HepG2 (cell line): ENCODE measurements around the gene LRP1B. TPM values are rescaled to one million over a fixed set of nuclear protein-coding genes. Genes with fewer than 3 reads are reported as not detected.

Experiments
- ATAC-seq: fragments of 200-7000 bp; cut with Tn5 transposase; 3 replicates; pipeline ENCODE4 v1.9.1; 2020; ENCODE audit warnings: mild to moderate bottlenecking, moderate library complexity
- BruUV-seq: library from RNA; stranded (reverse); fragments of 400-500 nt; replicated peaks from 2 replicates; lab custom pipeline; 2021; lab: Mats Ljungman, UMichigan
- CTCF ChIA-PET: fragments of 300-600 bp; formaldehyde crosslinking; extraction: SDS; loops from one replicate; lab custom pipeline; 2021; ENCODE audit warnings: low total read pairs, inconsistent platforms, low intra/inter-chr PET ratio; lab: Yijun Ruan, JAX
- POLR2A ChIA-PET: fragments of 350-600 bp; sonication (Branson Sonifier 250); formaldehyde crosslinking; loops from one replicate; lab custom pipeline; 2020; ENCODE audit warnings: antibody characterized with exemption, inconsistent platforms; lab: Yijun Ruan, JAX
- DNase-seq: peaks from one replicate; pipeline ENCODE4 v3.0.0-alpha.2; 2015; ENCODE audit warnings: low spot score
- FAIRE-seq: peaks from 3 replicates; lab custom pipeline; 2011; peaks lifted over from hg19 to GRCh38; lab: Jason Lieb, UNC
- H2AFZ ChIP-seq: one replicate; pipeline ENCODE4 v1.6.1; 2011; ENCODE audit warnings: low read length, inconsistent platforms
- H3K27ac ChIP-seq: fragments of 300-600 bp; 3 replicates; pipeline ENCODE4 v1.8.0; 2011; ENCODE audit warnings: mixed run types, mild to moderate bottlenecking, mixed read lengths, low read length, inconsistent platforms; ENCODE audit not compliant: insufficient read depth; ENCODE audit errors: extremely low read length
- H3K27me3 ChIP-seq, 2 experiments: fragments of 200-600 bp in 1 of 2; 2 replicates in 1 of 2; 3 replicates in 1 of 2; pipeline versions ENCODE4 v1.6.0 to v1.8.0; 2011; ENCODE audit warnings: low read length in 2 of 2, mild to moderate bottlenecking in 2 of 2, moderate library complexity in 2 of 2, inconsistent platforms in 1 of 2; ENCODE audit not compliant: insufficient read depth in 2 of 2, control insufficient read depth in 1 of 2
- H3K36me3 ChIP-seq, 2 experiments: fragments of 200-600 bp in 1 of 2; replicated peaks in 1 of 2; 2 replicates in 1 of 2; 3 replicates in 1 of 2; pipeline versions ENCODE4 v1.5.1 to v1.8.0; 2011; ENCODE audit warnings: low read length in 2 of 2, inconsistent platforms in 1 of 2; ENCODE audit not compliant: insufficient read depth in 2 of 2, control insufficient read depth in 1 of 2
- H3K4me1 ChIP-seq: 2 replicates; pipeline ENCODE4 v1.5.1; 2012; ENCODE audit warnings: low read length, inconsistent platforms; ENCODE audit not compliant: insufficient read depth
- H3K4me2 ChIP-seq: 2 replicates; pipeline ENCODE4 v1.6.0; 2011; ENCODE audit warnings: low read depth, low read length, inconsistent platforms
- H3K4me3 ChIP-seq, 3 experiments: fragments of 200-600 bp in 1 of 3; sonication (generic), shearing (Covaris generic) in 1 of 3; replicated peaks in 1 of 3; 2 replicates each; pipeline ENCODE4 v1.5.1; 2011 to 2016; ENCODE audit warnings: low read length in 3 of 3, inconsistent platforms in 2 of 3, low read depth in 2 of 3, mild to moderate bottlenecking in 2 of 3, control low read depth in 1 of 3, mixed read lengths in 1 of 3; ENCODE audit not compliant: insufficient read depth in 1 of 3
- H3K79me2 ChIP-seq: one replicate; pipeline ENCODE4 v1.6.1; 2011; ENCODE audit warnings: low read length, inconsistent platforms; ENCODE audit not compliant: insufficient read depth
- H3K9ac ChIP-seq: 2 replicates; pipeline ENCODE4 v1.6.0; 2011; ENCODE audit warnings: mild to moderate bottlenecking, low read depth, low read length, inconsistent platforms; ENCODE audit not compliant: insufficient read depth
- H3K9me3 ChIP-seq: 2 replicates; pipeline ENCODE4 v1.5.1; 2012; ENCODE audit warnings: mild to moderate bottlenecking, low read length
- H4K20me1 ChIP-seq: 2 replicates; pipeline ENCODE4 v1.6.0; 2011; ENCODE audit warnings: inconsistent platforms, mild to moderate bottlenecking, low read length, moderate library complexity; ENCODE audit not compliant: insufficient read depth
- NFE2 ChIP-seq: sonication (generic); formaldehyde crosslinking; IDR thresholded peaks from 2 replicates; pipeline ENCODE4 v1.4.0; 2020; ENCODE audit warnings: missing genetic modification reagents
- NFIB ChIP-seq: sonication (generic); formaldehyde crosslinking; IDR thresholded peaks from 2 replicates; pipeline ENCODE4 v1.9.0; 2021; ENCODE audit warnings: missing genetic modification reagents, mild to moderate bottlenecking, borderline replicate concordance
- ONECUT2 ChIP-seq: sonication (generic); formaldehyde crosslinking; IDR thresholded peaks from 2 replicates; pipeline ENCODE4 v1.4.0; 2020; ENCODE audit warnings: missing genetic modification reagents
- SP1 ChIP-seq, 2 experiments: fragments of 450-650 bp in 1 of 2; sonication (generic) in 1 of 2; formaldehyde crosslinking in 1 of 2; IDR thresholded peaks; 2 replicates each; pipeline versions ENCODE4 v1.4.0 to v1.6.1; 2016 to 2020; ENCODE audit warnings: missing genetic modification reagents in 1 of 2
- TMF1 ChIP-seq: sonication (generic); formaldehyde crosslinking; IDR thresholded peaks from 2 replicates; pipeline ENCODE4 v1.8.1; 2022; ENCODE audit warnings: low read depth, missing genetic modification reagents
- TSC22D2 ChIP-seq: sonication (generic); formaldehyde crosslinking; IDR thresholded peaks from 2 replicates; pipeline ENCODE4 v1.5.1; 2020; ENCODE audit warnings: missing genetic modification reagents, mild to moderate bottlenecking, borderline replicate concordance
- U2AF2 ChIP-seq: fragments of 200-400 bp; formaldehyde crosslinking; IDR thresholded peaks from 2 replicates; pipeline ENCODE4 v1.6.1; 2017; ENCODE audit warnings: low read depth, mild to moderate bottlenecking, low read length
- ZFP37 ChIP-seq: sonication (generic); formaldehyde crosslinking; IDR thresholded peaks from 2 replicates; pipeline ENCODE4 v1.4.0; 2020; ENCODE audit warnings: missing genetic modification reagents, borderline replicate concordance
- ZNF20 ChIP-seq: sonication (generic); formaldehyde crosslinking; IDR thresholded peaks from 2 replicates; pipeline ENCODE4 v1.4.0; 2020; ENCODE audit warnings: mild to moderate bottlenecking, moderate library complexity, missing genetic modification reagents
- ZNF260 ChIP-seq: sonication (generic); formaldehyde crosslinking; IDR thresholded peaks from 2 replicates; pipeline ENCODE4 v1.4.0; 2020; ENCODE audit warnings: missing genetic modification reagents, low read depth, mild to moderate bottlenecking, borderline replicate concordance
- ZNF75D ChIP-seq: sonication (generic); formaldehyde crosslinking; IDR thresholded peaks from 2 replicates; pipeline ENCODE4 v1.8.1; 2023; ENCODE audit warnings: missing genetic modification reagents, mild to moderate bottlenecking, borderline replicate concordance
- WGBS: methylation state at CpG from one replicate; pipeline ENCODE4 v1.1.6; 2017; ENCODE audit warnings: low lambda C conversion rate; 5-methylcytosine and 5-hydroxymethylcytosine counted together
- in situ Hi-C: cut with HindIII; loops from 2 replicates; pipeline ENCODE4 v1.10.0; 2017; ENCODE audit warnings: low pct_unique_long_range_greater_than_20kb; ENCODE audit not compliant: extremely low pct_ligation_motif_present
- intact Hi-C: fragments of 100-400 bp; cut with micrococcal nuclease; formaldehyde crosslinking; loops from one replicate; pipeline ENCODE4 v1.10.0; 2022; ENCODE audit not compliant: unreplicated experiment
- polyA plus RNA-seq, 8 experiments: library from polyadenylated mRNA; depleted of rRNA in 3 of 8; stranded (reverse) in 7 of 8; unstranded in 1 of 8; fragments of >200 nt; fragmentation: Illumina TruSeq in 4 of 8; extraction: Trizol in 4 of 8; gene quantifications; 2 replicates each; pipeline versions ENCODE4 v1.2.1 to v1.2.3, GENCODE V29; 2011 to 2016; ENCODE audit warnings: low read depth in 4 of 8, missing spikeins in 1 of 8, mixed read lengths in 1 of 8; ENCODE audit not compliant: insufficient read depth in 1 of 8
- total RNA-seq, 5 experiments: library from RNA; depleted of rRNA; stranded (reverse); fragments of >200 nt; fragmentation: Illumina TruSeq; extraction: Trizol; gene quantifications; 2 replicates each; pipeline ENCODE4 v1.2.3, GENCODE V29; 2016; ENCODE audit warnings: low read depth in 1 of 5
- TF ChIP-seq, protein P1 (sequence below): sonication (generic); formaldehyde crosslinking; IDR thresholded peaks from 2 replicates; pipeline ENCODE4 v1.9.0; 2021; ENCODE audit warnings: missing genetic modification reagents, mild to moderate bottlenecking, borderline replicate concordance
- TF ChIP-seq, protein P2 (sequence below): IDR thresholded peaks from 2 replicates; pipeline ENCODE4 v1.6.1; 2012; ENCODE audit warnings: low read depth, low read length, improper control_type of control experiment

The LRP1B gene
- total and polyA plus RNA-seq, 2 of the 13 experiments (the other 11 are each of a cell fraction or from before 2014, with no cell fraction given) = 0.04 TPM; not detected in 1

DNA sequence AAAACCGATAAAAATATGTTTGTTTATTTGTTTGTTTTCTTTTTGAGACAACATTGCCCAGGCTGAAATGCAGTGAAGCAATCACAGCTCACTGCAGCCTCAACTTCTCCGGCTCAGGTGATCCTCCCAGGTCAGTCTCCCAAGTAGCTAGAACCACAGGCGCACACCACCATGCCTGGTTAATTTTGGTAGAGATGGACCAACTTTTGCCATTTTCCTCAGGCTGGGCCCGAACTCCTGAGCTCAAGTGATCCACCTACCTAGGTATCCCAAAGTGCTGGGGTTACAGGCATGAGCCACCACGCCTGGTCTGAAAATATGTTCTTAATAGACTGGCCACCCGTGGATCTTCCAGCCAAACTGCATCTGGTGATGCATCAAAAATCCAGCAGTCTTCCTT, 1867.9 kb downstream of the LRP1B start:
- Histone ChIP-seq H3K79me2 (no peaks in the 10 kb centered on the region), H3K9me3 (no peaks in the 10 kb centered on the region), H2AFZ (no peak overlapping the region), H3K36me3 (no peaks in the 10 kb centered on the region), H3K27ac (no peak overlapping the region), H3K27me3 (no peaks in the 10 kb centered on the region), H3K9ac (no peak overlapping the region)
- in situ Hi-C loops = no loop called here
- 2% methylated on average over 6 of the region's 6 CpGs for WGBS
- CTCF ChIA-PET = no interaction called here
- no peak for DNase-seq
- TF ChIP-seq, protein P1, sequence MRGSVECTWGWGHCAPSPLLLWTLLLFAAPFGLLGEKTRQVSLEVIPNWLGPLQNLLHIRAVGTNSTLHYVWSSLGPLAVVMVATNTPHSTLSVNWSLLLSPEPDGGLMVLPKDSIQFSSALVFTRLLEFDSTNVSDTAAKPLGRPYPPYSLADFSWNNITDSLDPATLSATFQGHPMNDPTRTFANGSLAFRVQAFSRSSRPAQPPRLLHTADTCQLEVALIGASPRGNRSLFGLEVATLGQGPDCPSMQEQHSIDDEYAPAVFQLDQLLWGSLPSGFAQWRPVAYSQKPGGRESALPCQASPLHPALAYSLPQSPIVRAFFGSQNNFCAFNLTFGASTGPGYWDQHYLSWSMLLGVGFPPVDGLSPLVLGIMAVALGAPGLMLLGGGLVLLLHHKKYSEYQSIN (CRISPR knock-in tag) = no peak
- TF ChIP-seq TMF1 = no peak
- no peak for TF ChIP-seq SP1 (IDR thresholded peaks at IDR 0.05)
- TF ChIP-seq SP1 (CRISPR knock-in tag; IDR thresholded peaks at IDR 0.05) = no peak
- TF ChIP-seq ZNF75D (CRISPR knock-in tag) = no peak
- TF ChIP-seq NFIB (CRISPR knock-in tag) = no peak
- no peak for TF ChIP-seq TSC22D2 (CRISPR knock-in tag)
- TF ChIP-seq ONECUT2 (CRISPR knock-in tag) = no peak
- TF ChIP-seq ZFP37 (CRISPR knock-in tag) = no peak
- TF ChIP-seq, protein P2, sequence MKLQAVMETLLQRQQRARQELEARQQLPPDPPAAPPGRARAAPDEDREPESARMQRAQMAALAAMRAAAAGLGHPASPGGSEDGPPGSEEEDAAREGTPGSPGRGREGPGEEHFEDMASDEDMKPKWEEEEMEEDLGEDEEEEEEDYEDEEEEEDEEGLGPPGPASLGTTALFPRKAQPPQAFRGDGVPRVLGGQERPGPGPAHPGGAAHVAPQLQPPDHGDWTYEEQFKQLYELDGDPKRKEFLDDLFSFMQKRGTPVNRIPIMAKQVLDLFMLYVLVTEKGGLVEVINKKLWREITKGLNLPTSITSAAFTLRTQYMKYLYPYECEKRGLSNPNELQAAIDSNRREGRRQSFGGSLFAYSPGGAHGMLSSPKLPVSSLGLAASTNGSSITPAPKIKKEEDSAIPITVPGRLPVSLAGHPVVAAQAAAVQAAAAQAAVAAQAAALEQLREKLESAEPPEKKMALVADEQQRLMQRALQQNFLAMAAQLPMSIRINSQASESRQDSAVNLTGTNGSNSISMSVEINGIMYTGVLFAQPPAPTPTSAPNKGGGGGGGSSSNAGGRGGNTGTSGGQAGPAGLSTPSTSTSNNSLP = no peak
- TF ChIP-seq NFE2 (CRISPR knock-in tag) = no peak
- no peak for TF ChIP-seq ZNF260 (CRISPR knock-in tag)
- TF ChIP-seq U2AF2 = no peak
- TF ChIP-seq ZNF20 (CRISPR knock-in tag) = no peak
- TF ChIP-seq, all 625 proteins: peak for 0
- Histone ChIP-seq H3K4me3 (no peak overlapping the region), H3K4me2 (no peak overlapping the region), H3K4me1 (no peaks in the 10 kb centered on the region), H4K20me1 (no peaks in the 10 kb centered on the region)
- BruUV-seq = no TSS peak
- ATAC-seq (no peak), FAIRE-seq (no peak)
- intact Hi-C loops = no loop called here
- POLR2A ChIA-PET = no interaction called here
